K562 (cell line): ENCODE measurements around the gene IPCEF1.

Source experiments
- HNRNPL ChIP-seq: fragments of 200-400 bp; formaldehyde crosslinking; IDR thresholded peaks from 2 replicates; pipeline ENCODE4 v1.6.1; 2017; ENCODE audit warnings: low read depth, mild to moderate bottlenecking, low read length
- TAF1 ChIP-seq: IDR thresholded peaks from 2 replicates; pipeline ENCODE4 v1.6.1; 2011; ENCODE audit warnings: mild to moderate bottlenecking, low read length, moderate library complexity; ENCODE audit not compliant: insufficient read depth, control insufficient read depth, severe bottlenecking; ENCODE audit errors: extremely low read depth

- TF ChIP-seq TAF1 (no peak), HNRNPL (no peak)
Measured at GRCh38 chr6:154236646-154237301, 119.8 kb downstream of the IPCEF1 start.
